GM21360 (cell line): ENCODE results near the gene ASXL2.
"Not testable (repeated sequence)": the region's sequence is repeated elsewhere in the genome, so short reads cannot be mapped to it uniquely, and the experiment has no call there.

ENCODE experiments used
- ATAC-seq: cut with Tn5 transposase; IDR thresholded peaks from one replicate; pipeline ENCODE4 v1.9.1; 2021; ENCODE audit warnings: mild to moderate bottlenecking, moderate library complexity; ENCODE audit not compliant: unreplicated experiment

Gene ASXL2

DNA sequence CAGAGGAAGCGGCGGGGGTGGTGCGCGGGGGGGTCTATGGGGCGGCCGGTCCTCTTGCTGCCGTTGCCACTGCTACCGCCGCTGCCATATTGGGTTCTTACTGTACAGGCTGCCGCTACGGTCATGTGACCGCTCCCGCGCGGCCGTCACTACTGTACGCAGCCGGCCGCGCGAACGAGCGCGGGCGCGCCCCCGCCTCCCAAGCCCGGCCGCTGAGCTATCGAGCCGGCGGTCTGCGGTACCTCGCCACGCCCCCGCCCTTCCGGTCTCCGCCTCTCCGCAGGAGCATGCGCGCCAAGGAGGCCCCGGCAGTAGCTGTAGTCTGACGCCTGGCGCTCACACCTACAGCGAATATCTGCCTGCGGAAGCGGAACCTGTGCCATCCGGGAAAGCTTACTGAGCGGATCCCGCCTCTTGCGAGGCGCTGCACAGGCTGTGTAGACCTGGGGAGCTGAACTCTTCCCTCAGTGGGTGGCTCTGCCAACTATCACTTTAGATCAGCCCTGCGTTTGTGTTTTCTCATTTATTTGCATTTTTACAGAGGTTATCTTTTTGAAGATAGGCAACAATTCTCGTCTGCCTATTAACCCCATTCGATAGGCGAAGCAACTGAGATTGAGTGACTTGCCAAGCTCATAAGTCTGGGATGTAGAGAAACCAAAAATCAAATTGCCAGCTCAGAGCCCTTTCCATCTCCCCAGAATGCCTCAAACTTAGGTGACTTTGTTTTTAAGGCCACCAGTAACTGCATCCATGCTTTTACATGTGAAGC lies at the start of gene ASXL2:
TSS of gene ASXL2 (minus strand) at position 127 of the 772 bp plus-strand sequence. CDS start 265 bp downstream, outside the sequence.
- peak; percentile 85 for ATAC-seq

GRCh38 chr2:25926984-25927756 lies 48.9 kb upstream of the ASXL2 start:
- no peak for ATAC-seq

- no peak for ATAC-seq
These were observed 44.2 kb upstream of the ASXL2 start for GRCh38 chr2:25922501-25922900.

DNA sequence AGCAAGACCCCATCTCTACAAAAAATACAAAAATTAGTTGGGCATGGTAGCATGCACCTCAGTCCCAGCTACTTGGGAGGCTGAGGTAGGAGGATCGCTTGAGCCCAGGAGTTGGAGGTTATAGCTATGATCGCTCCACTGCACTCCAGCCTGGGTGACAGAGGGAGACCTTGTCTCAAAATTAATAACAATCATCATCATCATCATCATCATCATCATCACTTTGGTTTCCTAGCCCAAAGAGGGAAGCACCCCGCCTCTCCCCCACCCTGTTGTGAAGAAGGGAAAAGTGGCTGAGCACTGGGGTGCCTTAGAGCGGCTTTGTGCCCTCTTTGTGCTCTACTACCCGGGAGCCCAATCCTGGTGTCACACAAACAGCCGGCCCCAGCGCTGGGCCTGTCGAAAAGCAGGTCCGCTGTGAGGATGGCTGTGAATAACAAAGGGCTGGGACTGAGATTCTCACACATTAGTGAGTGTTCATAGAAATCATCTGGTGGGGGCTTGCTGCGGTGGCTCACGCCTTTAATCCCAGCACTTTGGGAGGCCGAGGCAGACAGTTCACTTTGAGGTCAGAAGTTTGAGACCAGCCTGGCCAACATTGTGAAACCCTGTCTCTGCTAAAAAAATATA lies 42.6 kb upstream of the ASXL2 start:
- no peak for ATAC-seq

- ATAC-seq, result no peak
These were observed 42.0 kb upstream of the ASXL2 start for GRCh38 chr2:25920336-25920735.

DNA sequence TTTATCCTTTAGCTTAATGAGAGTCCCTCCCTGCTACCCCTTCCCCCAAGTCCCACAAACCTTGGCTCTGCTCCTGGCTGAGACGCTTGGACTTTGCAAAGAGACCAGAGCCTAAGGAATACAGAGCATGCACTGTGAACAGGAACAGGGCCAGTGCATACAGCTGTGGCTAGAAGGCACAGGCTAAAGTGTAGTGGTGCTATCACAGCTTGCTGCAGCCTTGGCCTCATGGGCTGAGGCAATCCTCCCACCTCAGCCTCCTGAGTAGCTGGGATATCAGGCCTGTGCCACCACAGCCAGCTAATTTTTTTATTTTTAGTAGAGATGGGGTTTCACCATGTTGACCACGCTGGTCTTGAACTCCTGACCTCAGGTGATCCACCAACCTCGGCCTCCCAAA lies 39.5 kb upstream of the ASXL2 start:
- ATAC-seq, result no peak

- ATAC-seq, result not testable (repeated sequence)
These were observed 39.1 kb upstream of the ASXL2 start for GRCh38 chr2:25917411-25917810.

- ATAC-seq, result not testable (repeated sequence)
These were observed 37.9 kb upstream of the ASXL2 start for GRCh38 chr2:25915944-25916772.

GRCh38 chr2:25915411-25915810 lies 37.1 kb upstream of the ASXL2 start:
- not testable (repeated sequence) for ATAC-seq

DNA sequence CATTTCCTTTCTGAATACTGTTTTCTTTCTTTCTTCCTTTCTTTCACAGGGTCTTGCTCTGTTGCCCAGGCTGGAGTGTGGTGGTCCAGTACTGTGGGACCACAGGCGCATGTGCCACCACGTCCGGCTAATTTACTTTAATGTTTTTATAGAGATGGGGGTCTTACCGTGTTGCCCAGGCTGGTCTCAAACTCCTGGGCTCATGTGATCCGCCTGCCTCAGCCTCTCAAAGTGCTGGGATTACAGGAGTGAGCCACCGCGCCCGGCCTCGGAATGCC lies 35.3 kb upstream of the ASXL2 start:
- not testable (repeated sequence) for ATAC-seq

- ATAC-seq, result no peak
These were observed 34.8 kb upstream of the ASXL2 start for GRCh38 chr2:25912851-25913695.

GRCh38 chr2:25909574-25909973 lies 31.3 kb upstream of the ASXL2 start:
- not testable (repeated sequence) for ATAC-seq

DNA sequence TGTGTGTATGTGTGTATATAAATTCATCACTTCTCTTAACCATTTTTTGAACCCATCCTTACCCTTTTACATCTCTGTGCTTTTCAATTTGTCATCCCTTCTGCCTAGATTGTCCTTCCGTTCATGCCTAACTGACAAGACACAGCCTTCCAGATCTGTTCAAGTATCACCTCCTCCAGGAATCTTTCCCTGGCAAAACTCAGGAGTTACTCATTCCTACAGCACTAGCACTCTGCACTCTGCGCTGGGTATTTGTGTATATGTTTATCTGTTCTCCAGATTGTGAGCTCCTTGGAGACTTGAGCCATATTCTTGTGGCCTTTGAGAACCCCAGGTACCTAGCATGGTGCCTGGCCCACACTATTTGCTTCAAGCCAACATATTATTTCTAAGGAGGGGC lies 26.8 kb upstream of the ASXL2 start:
- ATAC-seq, result no peak

DNA sequence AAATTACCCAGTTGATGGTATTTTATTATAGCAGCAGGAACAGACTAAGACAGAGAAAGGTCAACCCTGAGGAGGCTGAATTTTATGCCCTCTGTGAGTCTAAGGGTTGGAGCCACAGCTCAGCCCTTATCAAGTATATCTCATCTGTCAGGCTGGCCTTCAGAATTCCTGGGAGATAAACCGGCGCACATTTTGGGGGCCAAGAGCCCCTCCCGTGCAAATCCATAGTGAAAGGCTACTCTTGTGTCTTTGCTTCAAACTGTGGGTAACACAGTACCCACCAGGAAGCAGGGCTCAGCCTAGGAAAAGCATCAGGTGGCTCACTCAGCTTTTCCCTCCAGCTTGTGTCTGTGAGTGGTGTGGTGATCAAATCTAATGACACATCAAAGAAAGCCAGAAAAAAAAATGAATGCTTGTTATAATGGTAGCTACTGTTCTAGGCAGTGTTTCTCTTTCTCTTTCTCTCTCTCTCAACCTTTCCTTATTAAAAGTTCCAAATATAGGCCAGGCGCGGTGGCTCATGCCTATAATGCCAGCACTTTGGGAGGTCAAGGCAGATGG lies 25.0 kb upstream of the ASXL2 start:
- ATAC-seq, result no peak

DNA sequence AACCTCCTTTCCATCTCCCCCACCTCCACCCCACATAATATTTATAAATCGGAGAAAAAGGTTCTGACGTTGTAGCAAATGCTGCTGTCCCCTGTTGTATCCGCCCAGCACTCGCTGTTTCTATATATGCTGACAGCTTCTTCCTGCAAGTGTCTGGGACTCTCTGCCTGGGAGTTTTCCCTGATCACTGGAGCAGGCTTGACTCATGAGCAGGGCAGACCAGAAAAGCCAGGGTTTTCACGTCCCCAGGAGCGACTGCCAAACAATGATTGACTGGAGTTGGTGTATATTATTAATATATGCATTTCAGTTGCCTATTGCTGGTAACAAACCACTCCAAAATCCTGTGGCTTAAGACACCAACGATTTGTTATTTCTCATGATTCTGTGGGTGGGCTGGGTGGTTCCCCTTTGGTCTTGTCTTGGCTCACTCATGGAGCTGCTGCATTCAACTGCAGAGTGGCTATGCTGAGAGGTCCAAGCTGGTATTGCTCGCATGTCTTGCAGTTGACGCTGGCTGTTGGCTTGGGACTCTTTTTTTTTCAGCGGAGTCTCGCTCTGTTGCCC lies 21.2 kb upstream of the ASXL2 start:
- no peak for ATAC-seq

GRCh38 chr2:25897506-25897905 lies 19.2 kb upstream of the ASXL2 start:
- no peak for ATAC-seq

GRCh38 chr2:25896308-25896707 lies 18.0 kb upstream of the ASXL2 start:
- not testable (repeated sequence) for ATAC-seq

GRCh38 chr2:25895610-25896009 lies 17.3 kb upstream of the ASXL2 start:
- ATAC-seq, result no peak

DNA sequence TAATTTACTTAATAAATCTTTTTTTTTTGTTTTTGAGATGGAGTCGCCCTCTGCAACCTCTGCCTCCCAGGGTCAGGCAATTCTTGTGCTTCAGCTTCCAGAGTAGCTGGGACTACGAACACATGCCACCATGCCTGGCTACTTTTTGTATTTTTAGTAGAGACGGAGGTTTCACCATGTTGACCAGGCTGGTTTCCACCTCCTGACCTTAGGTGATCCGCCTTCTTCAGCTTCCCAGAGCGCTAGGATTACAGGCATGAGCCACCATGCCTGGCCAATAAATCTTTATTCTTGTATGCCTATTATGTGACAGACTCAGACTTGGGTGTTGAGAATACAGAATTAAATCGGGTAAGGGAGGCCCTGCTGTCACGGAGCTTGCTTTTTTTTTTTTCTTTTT lies 16.7 kb upstream of the ASXL2 start:
- no peak for ATAC-seq
